Chondrocyte (in vitro differentiated cells): ENCODE data around the gene MYBPC1. TPM values are rescaled to one million over a fixed set of nuclear protein-coding genes. Genes with fewer than 3 reads are reported as not detected.

Experiments
- DNase-seq: peaks from one replicate; pipeline ENCODE4 v3.0.0; 2021; ENCODE audit warnings: mixed read lengths, low spot score
- H3K27ac Mint-ChIP-seq: one replicate; pipeline ENCODE4 v1.8.0; 2021; ENCODE audit warnings: mild to moderate bottlenecking, moderate library complexity, mixed read lengths; ENCODE audit not compliant: unreplicated experiment
- H3K27me3 Mint-ChIP-seq: 2 replicates; pipeline ENCODE4 v1.8.0; 2021; ENCODE audit warnings: low read depth, mixed read lengths
- H3K36me3 Mint-ChIP-seq: 2 replicates; pipeline ENCODE4 v1.8.0; 2021; ENCODE audit warnings: low read depth, mixed read lengths
- H3K4me1 Mint-ChIP-seq: 2 replicates; pipeline ENCODE4 v1.8.0; 2021; ENCODE audit warnings: low read depth, mild to moderate bottlenecking, mixed read lengths
- H3K4me3 Mint-ChIP-seq: one replicate; pipeline ENCODE4 v1.8.0; 2021; ENCODE audit warnings: mild to moderate bottlenecking, moderate library complexity, mixed read lengths; ENCODE audit not compliant: unreplicated experiment
- H3K9me3 Mint-ChIP-seq: 2 replicates; pipeline ENCODE4 v1.8.0; 2021; ENCODE audit warnings: low read depth, mixed read lengths
- total RNA-seq: library from RNA; stranded (reverse); gene quantifications from 3 replicates; pipeline ENCODE4 v1.2.1, GENCODE V29; 2021
- TF ChIP-seq, protein P1 (sequence below): fragments of 200-600 bp; sonication (generic); IDR thresholded peaks from 2 replicates; pipeline ENCODE4 v1.5.0; 2021; ENCODE audit warnings: antibody characterized with exemption, mild to moderate bottlenecking, moderate library complexity

MYBPC1 gene
- total RNA-seq, 1 donor from 2014 or later: not detected

DNA sequence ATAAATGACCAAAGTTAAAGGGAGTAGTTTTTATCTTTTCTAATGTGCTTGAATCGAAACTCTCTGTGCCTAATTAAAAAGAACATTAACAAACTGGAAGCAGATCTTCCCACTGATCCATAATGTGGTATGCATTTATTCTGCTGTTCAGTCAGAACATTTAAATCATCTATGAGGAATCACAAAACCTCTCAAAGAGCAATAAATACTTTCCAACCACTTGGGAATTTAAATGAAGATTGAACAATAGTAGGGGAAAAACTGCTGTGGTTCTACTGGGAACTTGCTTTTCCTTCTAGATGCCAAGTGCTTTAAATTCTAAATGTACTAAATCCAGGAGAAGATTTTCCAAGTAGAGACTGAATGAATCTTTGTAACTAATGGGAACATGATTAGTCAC, 90.3 kb downstream of the MYBPC1 start:
- no peaks in the 10 kb centered on the region for H3K9me3 Mint-ChIP-seq
- no peak overlapping the region for H3K4me3 Mint-ChIP-seq
- no peaks in the 10 kb centered on the region for H3K27me3 Mint-ChIP-seq
- no peaks in the 10 kb centered on the region for H3K36me3 Mint-ChIP-seq
- TF ChIP-seq, protein P1, sequence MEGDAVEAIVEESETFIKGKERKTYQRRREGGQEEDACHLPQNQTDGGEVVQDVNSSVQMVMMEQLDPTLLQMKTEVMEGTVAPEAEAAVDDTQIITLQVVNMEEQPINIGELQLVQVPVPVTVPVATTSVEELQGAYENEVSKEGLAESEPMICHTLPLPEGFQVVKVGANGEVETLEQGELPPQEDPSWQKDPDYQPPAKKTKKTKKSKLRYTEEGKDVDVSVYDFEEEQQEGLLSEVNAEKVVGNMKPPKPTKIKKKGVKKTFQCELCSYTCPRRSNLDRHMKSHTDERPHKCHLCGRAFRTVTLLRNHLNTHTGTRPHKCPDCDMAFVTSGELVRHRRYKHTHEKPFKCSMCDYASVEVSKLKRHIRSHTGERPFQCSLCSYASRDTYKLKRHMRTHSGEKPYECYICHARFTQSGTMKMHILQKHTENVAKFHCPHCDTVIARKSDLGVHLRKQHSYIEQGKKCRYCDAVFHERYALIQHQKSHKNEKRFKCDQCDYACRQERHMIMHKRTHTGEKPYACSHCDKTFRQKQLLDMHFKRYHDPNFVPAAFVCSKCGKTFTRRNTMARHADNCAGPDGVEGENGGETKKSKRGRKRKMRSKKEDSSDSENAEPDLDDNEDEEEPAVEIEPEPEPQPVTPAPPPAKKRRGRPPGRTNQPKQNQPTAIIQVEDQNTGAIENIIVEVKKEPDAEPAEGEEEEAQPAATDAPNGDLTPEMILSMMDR: no peak
- peaks cover 5% of the 10 kb centered on the region for H3K4me1 Mint-ChIP-seq
- no peak for DNase-seq
- no peak overlapping the region for H3K27ac Mint-ChIP-seq

DNA sequence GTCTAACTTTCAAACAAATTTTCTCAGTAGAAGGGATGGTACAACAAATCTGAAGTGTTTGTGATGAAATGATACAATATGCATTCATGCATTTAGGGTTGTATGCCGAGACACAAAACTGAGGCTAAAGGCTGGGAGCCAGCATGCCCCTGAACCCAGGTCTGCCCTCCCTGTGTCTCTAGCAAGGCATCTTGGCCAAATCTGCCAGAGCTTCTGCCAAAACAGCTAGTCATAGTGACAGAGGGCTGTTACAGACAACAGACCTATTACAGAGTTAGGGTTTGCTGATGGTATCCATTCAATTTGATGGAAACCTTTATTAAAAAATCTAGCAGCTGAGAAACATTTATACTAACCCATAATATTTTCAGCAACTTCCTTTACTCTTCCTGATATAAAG, 91.4 kb downstream of the MYBPC1 start:
- no peaks in the 10 kb centered on the region for H3K4me1 Mint-ChIP-seq
- no peaks in the 10 kb centered on the region for H3K9me3 Mint-ChIP-seq
- H3K36me3 Mint-ChIP-seq: no peaks in the 10 kb centered on the region
- no peak for DNase-seq
- TF ChIP-seq, protein P1: no peak
- H3K4me3 Mint-ChIP-seq: no peak overlapping the region
- no peaks in the 10 kb centered on the region for H3K27me3 Mint-ChIP-seq
- H3K27ac Mint-ChIP-seq: no peak overlapping the region

DNA sequence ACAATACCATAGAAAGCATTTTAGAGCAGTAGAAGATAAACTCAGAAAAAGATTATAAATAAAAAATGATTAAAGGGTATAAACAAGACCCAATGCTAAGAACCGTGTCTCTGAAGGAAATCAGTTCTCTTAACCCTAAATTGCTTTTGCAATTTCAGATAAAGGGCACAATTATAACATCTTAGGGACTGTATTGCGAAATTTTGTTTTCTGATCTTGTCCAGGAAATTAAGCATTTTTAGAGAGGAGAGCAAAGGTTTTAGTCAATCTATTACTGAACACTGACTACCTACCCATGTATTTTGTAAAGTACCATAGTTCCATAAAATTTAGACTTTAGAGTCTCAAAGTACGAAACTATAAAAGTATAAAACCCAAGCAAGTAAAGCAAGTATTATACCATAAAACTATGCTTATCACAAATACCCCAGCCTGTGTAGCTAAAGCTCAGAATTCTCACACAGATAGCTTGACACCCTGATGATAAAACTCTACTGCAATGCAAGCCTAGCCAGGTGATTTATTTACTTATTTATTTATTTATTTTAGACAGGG, 95.8 kb downstream of the MYBPC1 start:
- TF ChIP-seq, protein P1: no peak
- Mint-ChIP-seq H3K4me1 (no peaks in the 10 kb centered on the region), H3K27me3 (no peaks in the 10 kb centered on the region), H3K36me3 (no peaks in the 10 kb centered on the region), H3K4me3 (no peak overlapping the region), H3K27ac (no peak overlapping the region), H3K9me3 (no peaks in the 10 kb centered on the region)
- DNase-seq: no peak

DNA sequence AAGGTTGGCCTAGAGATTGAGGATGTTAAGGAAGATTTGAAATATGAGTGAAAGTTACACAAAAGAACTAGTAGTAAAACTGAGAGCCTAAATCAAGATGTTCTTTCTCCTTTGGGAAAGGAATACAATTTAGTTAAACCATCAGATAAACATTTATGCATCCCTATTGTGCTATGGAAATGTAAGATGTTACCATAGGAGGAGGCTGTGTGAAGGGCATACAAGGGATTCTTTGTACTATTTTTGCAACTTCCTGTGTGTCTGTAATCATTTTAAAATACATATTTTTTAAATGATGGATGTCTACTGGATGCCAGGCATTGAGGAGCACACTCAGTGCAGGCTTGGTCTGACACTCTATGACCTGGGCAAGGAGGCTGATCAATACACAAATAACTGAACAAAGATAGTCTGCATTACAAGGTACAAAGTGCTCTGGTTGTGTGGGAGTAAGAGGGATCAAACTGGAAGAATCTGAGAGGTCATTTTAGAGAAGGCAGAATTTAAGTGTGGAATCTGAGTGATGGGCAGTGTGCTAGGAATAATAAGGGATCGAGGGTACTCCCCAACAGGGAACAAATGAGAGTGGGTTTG, 96.8 kb downstream of the MYBPC1 start:
- TF ChIP-seq, protein P1: no peak
- no peak overlapping the region for H3K4me3 Mint-ChIP-seq

DNA sequence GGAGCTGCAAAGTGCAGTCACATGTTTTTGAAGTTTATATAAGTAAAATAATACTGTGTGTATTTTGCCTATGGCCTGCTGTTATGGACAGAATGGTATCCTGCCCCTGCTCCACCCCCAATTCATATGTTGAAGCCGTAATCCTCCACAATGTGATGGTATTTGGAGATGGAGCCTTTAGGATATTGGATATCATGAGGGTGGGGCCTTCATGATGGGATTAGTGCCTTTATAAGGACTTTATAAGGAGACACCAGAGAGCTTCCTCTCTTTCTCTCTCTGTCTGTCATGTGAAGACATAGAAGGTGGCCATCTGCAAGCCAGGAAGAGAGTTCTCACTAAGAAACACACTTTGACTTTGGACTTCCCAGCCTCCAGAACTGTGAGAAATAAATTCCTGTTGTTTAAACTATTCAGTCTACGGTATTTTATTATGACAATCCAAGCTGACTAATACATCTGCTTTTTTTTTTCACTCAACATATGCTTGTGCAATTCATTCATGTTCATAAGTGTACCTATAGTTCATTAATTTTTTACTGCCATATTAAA, 99.6 kb downstream of the MYBPC1 start:
- H3K4me1 Mint-ChIP-seq: peaks cover 17% of the 10 kb centered on the region
- no peak overlapping the region for H3K27ac Mint-ChIP-seq
- no peaks in the 10 kb centered on the region for H3K27me3 Mint-ChIP-seq
- H3K36me3 Mint-ChIP-seq: no peaks in the 10 kb centered on the region
- no peaks in the 10 kb centered on the region for H3K9me3 Mint-ChIP-seq
- TF ChIP-seq, protein P1: no peak
- no peak overlapping the region for H3K4me3 Mint-ChIP-seq
- no peak for DNase-seq

More for the DNA sequence above, 96.8 kb downstream of the MYBPC1 start:
- Mint-ChIP-seq H3K4me1 (peaks cover 2% of the 10 kb centered on the region), H3K27ac (no peak overlapping the region), H3K36me3 (no peaks in the 10 kb centered on the region), H3K9me3 (no peaks in the 10 kb centered on the region), H3K27me3 (no peaks in the 10 kb centered on the region)
- no peak for DNase-seq
